NCI-H345 (cell line): ENCODE data around the gene BET1L.
"Not testable (repeated sequence)": the region's sequence is repeated elsewhere in the genome, so short reads cannot be mapped to it uniquely, and the experiment has no call there.

Source experiments
- DNase-seq: peaks from one replicate; lab custom pipeline; 2025; lab: John Stamatoyannopoulos, UW

The BET1L gene

DNA sequence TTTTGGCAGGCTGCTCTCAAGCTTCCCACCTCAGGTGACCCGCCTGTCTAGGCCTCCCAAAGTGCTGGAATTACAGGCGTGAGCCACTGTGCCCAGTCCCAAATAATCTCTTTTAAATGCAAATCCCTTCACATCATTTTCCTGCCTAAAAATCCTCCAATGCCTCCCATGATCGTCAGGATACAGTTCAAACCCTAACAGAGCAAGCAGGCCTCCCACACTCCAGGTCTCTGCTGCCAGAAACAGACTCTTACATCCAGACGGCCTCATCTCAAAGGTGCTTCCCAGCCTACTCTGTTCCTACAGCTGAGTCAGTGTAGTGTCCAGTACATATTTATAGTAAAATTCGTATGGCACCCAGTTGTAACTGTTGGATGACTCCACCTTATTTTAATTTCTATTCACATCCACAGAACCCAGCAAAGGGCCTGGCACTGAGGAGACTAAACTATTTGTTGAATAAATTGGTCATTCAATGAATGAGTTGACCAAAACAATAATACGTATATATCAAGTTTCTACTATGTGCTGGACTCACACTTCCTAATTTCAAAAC, 20.7 kb upstream of the BET1L start:
- no peak for DNase-seq

DNA sequence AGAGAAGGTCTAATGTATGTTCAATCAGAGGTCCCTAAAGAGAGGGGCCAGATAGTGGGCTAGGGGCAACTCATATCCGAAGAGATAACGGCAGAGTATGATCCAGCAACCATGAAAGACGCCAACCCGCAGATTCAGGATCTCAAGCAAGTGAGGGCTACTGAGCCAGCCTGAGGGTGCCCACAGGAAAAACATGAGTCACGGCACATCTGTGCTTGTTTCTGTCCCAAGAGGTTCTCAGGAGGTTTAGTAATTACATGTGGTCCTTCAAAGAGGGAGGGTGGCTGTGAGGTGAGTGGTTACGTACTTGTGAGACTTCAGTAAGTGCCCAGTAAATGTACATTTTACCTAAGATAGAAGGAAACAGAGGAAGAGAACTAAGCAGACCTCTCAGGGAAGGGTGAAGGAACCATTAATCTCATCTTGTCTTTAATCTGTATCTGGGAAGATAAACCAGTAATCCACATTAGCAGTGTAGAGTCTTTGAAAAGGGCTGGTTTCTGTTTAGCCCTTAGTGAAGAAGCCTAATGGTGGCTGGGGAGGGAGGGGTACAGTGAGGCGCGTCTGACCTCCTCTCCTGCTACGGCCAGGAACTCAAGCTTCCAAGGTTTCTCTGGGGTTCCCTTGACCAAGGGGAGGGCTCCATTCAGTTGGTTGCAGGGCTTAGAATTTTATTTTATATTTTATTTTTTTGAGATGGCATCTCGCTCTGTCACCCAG, 18.7 kb upstream of the BET1L start:
- no peak for DNase-seq

DNA sequence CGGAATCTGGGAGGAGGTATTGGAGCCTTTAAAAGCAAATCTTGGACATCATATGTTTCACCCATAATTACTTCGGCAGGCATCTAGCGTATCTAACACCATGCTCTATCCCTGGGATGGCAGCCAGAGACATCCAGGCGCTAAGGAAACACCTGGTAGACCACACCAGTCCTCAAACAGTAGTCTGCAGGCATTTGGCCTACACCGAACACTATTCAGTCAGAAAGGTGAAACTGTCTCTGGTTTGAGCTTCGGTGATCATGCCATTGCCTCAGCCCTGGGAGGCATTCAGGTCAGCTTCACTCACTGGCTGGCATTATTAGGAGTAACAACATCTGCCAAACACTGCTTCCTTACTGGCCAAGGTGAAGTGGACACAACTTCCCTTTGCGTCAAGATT, 17.2 kb upstream of the BET1L start:
- no peak for DNase-seq

- no peak for DNase-seq
Measured at GRCh38 chr11:223884-224283, 16.7 kb upstream of the BET1L start.

DNA sequence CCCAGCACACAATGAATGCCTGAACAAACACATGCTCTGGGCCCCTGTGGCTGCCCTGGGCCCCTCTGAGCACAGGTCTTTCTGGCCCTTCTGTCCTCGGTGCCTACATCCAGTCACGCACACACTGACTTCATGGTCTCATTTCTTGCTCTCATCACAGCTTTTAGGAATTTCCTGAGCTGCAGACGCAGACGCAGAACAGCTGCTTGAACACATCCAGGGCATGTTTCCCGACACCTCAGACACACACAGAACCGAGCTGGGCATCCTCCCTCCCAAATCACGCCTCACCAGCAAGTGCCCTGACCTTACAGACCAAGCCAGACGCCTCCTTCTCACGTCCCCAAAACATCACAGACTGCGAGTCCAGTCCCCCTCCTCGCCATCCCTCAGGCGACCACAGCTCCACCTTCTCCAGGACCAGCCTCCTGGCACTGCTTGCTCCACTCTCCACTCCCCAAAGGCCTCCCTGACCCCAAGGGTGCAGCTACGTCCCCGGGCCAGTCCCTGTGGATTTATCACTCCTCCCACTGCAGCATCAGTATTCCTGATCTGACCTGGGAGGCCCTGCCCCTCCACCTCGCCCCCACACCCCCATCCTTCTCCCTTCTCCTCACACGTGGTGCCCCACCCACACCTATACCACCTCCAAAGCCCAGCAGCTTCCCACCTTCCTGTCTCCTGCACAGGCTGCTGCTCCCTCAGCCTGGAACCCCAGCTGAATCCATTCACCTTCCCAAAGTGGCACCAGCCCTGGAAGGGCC, 16.0 kb upstream of the BET1L start:
- DNase-seq, result no peak

- no peak for DNase-seq
Measured at GRCh38 chr11:221998-222789, 15.0 kb upstream of the BET1L start.

DNA sequence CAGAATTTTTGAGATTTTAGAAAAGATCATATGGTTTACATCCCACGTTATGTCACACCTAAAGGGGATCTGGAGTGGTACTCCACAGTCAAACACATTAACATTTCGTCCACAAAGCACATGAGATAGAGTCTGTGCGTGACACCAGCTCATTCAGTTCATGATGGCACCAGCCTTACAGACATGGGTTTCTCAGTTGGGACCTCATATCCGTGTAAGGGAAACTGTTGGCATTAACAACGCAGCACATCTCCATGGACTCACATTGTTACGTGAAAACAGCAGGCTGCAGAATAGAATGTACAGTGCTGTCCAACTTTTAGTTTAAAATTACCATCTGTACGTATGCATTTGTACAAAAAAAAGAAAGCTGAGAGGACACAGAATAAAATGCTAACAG, 14.3 kb upstream of the BET1L start:
- no peak for DNase-seq

GRCh38 chr11:220641-221215, 13.5 kb upstream of the BET1L start:
- DNase-seq, result not testable (repeated sequence)

DNA sequence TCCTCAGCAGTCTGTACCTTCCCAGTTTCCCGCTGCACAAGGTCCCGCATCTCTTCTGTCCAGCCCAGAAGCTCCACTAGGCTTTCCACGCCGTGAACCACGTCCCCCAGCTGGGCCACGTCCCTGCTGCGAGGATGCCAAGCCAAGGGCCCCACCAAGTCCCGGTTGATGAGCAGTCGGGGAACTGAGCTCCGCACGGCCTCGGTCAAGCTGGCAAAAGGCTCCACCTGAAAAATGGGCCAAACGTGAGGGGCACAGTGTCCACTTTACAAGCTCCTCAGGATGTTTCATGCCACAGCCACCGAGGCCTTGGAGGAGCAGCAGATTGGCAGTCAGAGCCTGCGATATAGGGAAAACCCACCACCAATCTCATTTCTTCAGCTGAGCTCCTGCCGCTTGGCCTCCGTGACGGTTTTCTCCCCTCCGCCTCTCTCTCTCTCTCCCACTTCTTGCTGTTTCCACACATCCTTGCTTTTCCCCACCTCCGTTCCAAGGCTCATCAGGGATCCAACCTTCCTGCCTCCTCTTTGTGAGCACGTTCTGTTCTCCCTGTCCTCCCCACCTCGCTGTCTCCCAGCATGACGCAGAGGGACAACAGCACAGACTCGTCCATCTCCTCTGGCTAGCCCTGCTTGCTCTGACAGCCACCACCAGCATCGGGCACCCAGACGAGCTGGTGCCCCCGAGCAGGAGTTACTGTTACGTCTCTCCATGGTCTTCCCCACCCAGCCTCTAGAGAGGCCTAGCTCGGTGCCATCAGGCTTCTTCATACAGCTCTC, 11.8 kb upstream of the BET1L start:
- no peak for DNase-seq

DNA sequence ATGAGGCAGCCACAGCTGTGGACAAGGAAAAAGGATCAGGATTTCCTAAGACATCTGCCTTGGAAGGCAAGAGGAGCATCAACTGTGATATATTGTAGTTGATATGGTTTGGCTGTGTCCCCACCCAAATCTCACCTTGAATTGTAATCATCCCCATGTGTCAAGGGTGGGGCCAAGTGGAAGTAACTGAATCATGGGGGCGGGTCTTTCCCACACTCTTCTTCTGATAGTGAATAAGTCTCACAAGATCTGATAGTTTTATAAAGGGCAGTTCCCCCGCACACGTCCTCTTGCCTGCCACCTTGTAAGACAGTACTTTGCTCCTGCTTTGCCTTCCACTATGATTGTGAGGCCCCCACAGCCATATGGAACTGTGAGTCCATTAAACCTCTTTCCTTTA, 10.5 kb upstream of the BET1L start:
- no peak for DNase-seq

- no peak for DNase-seq
Measured at GRCh38 chr11:216081-216974, 9.1 kb upstream of the BET1L start.

DNA sequence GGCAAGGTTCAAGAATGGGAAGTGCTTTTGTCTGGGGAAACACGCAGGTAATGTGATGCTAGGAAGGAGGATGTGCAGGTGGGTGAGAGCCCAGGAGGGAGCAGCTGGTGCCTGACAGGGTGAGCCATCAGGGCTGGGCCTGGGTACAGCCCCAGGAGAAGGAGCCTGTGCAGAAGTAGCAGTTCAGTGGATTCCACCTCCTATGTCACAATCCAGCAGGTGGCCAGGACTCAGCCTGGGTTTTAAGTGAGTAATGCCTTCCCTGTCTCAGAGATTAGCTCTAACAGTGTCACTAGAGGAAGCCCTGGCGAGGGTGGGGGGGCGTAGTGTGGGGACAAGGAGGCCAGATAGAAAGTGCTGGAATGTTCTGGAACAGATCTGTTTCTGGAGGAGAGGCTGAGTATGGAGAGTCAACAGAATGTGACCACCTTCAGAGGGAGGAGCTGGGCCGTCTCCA, 8.4 kb upstream of the BET1L start:
- no peak for DNase-seq

DNA sequence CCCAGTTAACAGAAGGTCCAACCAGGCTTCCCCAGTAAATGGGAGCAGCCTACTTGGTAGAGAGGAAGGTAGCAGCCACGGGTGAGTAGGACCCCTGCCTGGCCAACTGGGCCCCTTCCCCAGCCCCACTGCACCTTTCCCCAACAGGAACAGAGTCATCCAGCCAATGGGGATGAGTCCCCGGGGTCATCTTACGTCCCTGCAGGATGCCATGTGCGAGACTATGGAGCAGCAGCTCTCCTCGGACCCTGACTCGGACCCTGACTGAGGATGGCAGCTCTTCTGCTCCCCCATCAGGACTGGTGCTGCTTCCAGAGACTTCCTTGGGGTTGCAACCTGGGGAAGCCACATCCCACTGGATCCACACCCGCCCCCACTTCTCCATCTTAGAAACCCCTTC, 6.9 kb upstream of the BET1L start:
- no peak for DNase-seq

GRCh38 chr11:213111-213510, 5.9 kb upstream of the BET1L start:
- no peak for DNase-seq

DNA sequence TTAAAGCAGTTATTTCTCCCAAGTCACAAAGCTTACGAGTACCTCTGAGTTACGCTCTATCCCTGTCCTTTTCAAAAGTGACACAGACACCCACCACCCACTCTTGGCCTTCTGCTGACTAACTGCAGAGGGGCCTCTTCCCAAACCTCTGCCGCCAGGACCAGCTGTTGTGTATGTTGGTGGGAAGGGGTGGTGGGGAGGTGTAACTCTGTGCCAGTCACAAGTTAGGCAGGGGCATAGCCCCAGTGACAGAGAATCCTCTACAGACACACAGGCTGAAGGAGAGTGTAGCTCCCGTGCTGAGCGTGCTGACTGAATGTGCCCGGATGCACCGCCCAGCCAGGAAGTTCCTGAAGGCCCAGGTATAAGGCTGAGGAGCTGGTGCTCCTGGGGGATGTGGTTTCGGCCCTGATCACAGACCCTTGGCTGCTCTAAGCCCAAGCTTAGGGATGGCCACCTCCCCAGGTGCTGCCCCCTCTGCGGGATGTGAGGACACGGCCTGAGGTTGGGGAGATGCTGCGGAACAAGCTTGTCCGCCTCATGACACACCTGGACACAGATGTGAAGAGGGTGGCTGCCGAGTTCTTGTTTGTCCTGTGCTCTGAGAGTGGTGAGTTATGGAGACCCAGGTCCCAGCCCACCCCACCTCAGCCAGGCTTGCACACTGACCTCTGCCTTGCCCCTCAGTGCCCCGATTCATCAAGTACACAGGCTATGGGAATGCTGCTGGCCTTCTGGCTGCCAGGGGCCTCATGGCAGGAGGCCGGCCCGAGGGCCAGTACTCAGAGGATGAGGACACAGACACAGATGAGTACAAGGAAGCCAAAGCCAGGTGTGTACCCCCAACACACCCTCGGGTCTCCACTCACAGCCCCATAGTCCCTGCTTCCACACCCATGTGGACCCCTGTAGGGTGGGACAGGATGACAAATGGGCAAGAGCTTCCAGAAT, 5.2 kb upstream of the BET1L start:
- no peak for DNase-seq

GRCh38 chr11:211741-212140, 4.5 kb upstream of the BET1L start:
- DNase-seq, result no peak

- DNase-seq, result no peak
Measured at GRCh38 chr11:211295-211694, 4.1 kb upstream of the BET1L start.

GRCh38 chr11:210803-211180, 3.6 kb upstream of the BET1L start:
- no peak for DNase-seq

- no peak for DNase-seq
Measured at GRCh38 chr11:210122-210802, 3.1 kb upstream of the BET1L start.
